Measurements from ENCODE around the gene SLC35B3. TPM values are rescaled to one million over a fixed set of nuclear protein-coding genes. Genes with fewer than 3 reads are reported as not detected.

SLC35B3 gene
- total RNA-seq, 1 experiment from 2014 or later, result 6.5 TPM

GRCh38 chr6:8382434-8382833 is 52.9 kb downstream of the SLC35B3 start:
- Histone ChIP-seq H4K20me1 (ENCODE audit: low read length) (no peaks in the 10 kb centered on the region), H3K27ac (ENCODE audit: low read length) (no peak overlapping the region), H3K27me3 (ENCODE audit: low read length) (peaks cover 67% of the 10 kb centered on the region), H3K4me3 (ENCODE audit: low read length) (no peak overlapping the region), H3K9me2 (replicated peaks; ENCODE audit: low read length) (no peaks in the 10 kb centered on the region), H3K4me2 (ENCODE audit: low read length) (no peak overlapping the region), H3K4me1 (ENCODE audit: insufficient read depth, low read length) (no peaks in the 10 kb centered on the region), H3K79me2 (ENCODE audit: low read length) (no peaks in the 10 kb centered on the region), H2AFZ (ENCODE audit: low read length) (no peak overlapping the region), H3F3A (ENCODE audit: low read length, unreplicated experiment) (no peaks in the 10 kb centered on the region), H3K9me3 (ENCODE audit: low read length) (no peaks in the 10 kb centered on the region), H3K9ac (ENCODE audit: low read length) (no peak overlapping the region), H3K36me3 (ENCODE audit: low read depth, low read length) (no peaks in the 10 kb centered on the region)
- no TSS peak for BruUV-seq (replicated peaks)
- no peak for ATAC-seq
- ChIA-PET POLR2A (ENCODE audit: unreplicated experiment) (no interaction called here), CTCF (no interaction called here)
- intact Hi-C loops (cut with micrococcal nuclease), result no loop called here
- DNase-seq, result no peak
- TF ChIP-seq CTCF (conservative IDR thresholded peaks at IDR 0.05; ENCODE audit: low read depth, low read length), result no peak
- no peak for TF ChIP-seq EZH2phosphoT487 (IDR thresholded peaks at IDR 0.05; ENCODE audit: borderline replicate concordance, low read length)
- no peak for TF ChIP-seq EZH2 (IDR thresholded peaks at IDR 0.05; ENCODE audit: low read length, unreplicated experiment)

GRCh38 chr6:8375916-8376315 is 59.4 kb downstream of the SLC35B3 start:
- ATAC-seq, result no peak
- H3K9me3 ChIP-seq (ENCODE audit: low read length), result no peaks in the 10 kb centered on the region
- H3K4me2 ChIP-seq (ENCODE audit: low read length), result no peak overlapping the region
- ChIA-PET POLR2A (ENCODE audit: unreplicated experiment) (no interaction called here), CTCF (no interaction called here)
- no peak overlapping the region for H2AFZ ChIP-seq (ENCODE audit: low read length)
- H3F3A ChIP-seq (ENCODE audit: low read length, unreplicated experiment), result no peaks in the 10 kb centered on the region
- no peaks in the 10 kb centered on the region for H4K20me1 ChIP-seq (ENCODE audit: low read length)
- H3K79me2 ChIP-seq (ENCODE audit: low read length), result no peaks in the 10 kb centered on the region
- no peaks in the 10 kb centered on the region for H3K9me2 ChIP-seq (replicated peaks; ENCODE audit: low read length)
- no peaks in the 10 kb centered on the region for H3K36me3 ChIP-seq (ENCODE audit: low read depth, low read length)
- DNase-seq, result no peak
- no peak overlapping the region for H3K27ac ChIP-seq (ENCODE audit: low read length)
- peaks cover 48% of the 10 kb centered on the region for H3K27me3 ChIP-seq (ENCODE audit: low read length)
- intact Hi-C loops (cut with micrococcal nuclease), result no loop called here
- TF ChIP-seq EZH2 (IDR thresholded peaks at IDR 0.05; ENCODE audit: low read length, unreplicated experiment) (no peak), CTCF (conservative IDR thresholded peaks at IDR 0.05; ENCODE audit: low read depth, low read length) (no peak), EZH2phosphoT487 (IDR thresholded peaks at IDR 0.05; ENCODE audit: borderline replicate concordance, low read length) (no peak)
- BruUV-seq (replicated peaks), result no TSS peak
- no peak overlapping the region for H3K9ac ChIP-seq (ENCODE audit: low read length)
- H3K4me1 ChIP-seq (ENCODE audit: insufficient read depth, low read length), result no peaks in the 10 kb centered on the region
- H3K4me3 ChIP-seq (ENCODE audit: low read length), result no peak overlapping the region

Data from PC-3 (cell line).